ENCODE results near the gene NCAM2. TPM values are rescaled to one million over a fixed set of nuclear protein-coding genes. Genes with fewer than 3 reads are reported as not detected.

The NCAM2 gene
- total RNA-seq, 4 donors from 2014 or later: 1.1 to 3.9 (median 2.7) TPM

DNA sequence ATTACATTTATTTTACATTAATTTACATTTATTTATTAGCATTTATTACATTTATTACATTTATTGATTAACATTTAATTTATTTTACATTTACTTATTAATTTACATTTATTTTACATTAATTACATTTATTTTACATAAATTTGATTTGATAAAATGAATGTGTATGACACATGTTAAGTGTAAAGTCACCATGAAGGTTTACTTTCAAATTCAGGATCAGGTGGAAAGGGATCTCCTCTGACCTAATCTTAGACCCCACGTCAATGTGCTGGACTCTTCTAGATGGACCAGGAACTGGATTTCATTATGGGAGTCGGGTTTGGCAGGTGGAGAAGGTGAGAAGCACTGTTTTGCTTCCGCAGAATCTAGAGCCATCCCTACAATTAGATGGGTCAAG is 76.1 kb downstream of the NCAM2 start:
- TF ChIP-seq, protein P1, sequence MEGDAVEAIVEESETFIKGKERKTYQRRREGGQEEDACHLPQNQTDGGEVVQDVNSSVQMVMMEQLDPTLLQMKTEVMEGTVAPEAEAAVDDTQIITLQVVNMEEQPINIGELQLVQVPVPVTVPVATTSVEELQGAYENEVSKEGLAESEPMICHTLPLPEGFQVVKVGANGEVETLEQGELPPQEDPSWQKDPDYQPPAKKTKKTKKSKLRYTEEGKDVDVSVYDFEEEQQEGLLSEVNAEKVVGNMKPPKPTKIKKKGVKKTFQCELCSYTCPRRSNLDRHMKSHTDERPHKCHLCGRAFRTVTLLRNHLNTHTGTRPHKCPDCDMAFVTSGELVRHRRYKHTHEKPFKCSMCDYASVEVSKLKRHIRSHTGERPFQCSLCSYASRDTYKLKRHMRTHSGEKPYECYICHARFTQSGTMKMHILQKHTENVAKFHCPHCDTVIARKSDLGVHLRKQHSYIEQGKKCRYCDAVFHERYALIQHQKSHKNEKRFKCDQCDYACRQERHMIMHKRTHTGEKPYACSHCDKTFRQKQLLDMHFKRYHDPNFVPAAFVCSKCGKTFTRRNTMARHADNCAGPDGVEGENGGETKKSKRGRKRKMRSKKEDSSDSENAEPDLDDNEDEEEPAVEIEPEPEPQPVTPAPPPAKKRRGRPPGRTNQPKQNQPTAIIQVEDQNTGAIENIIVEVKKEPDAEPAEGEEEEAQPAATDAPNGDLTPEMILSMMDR (IDR thresholded peaks at IDR 0.05; ENCODE audit: low read depth): no peak

- TF ChIP-seq, protein P1 (IDR thresholded peaks at IDR 0.05; ENCODE audit: low read depth): no peak
Measured at GRCh38 chr21:21076051-21076450, 77.8 kb downstream of the NCAM2 start.

DNA sequence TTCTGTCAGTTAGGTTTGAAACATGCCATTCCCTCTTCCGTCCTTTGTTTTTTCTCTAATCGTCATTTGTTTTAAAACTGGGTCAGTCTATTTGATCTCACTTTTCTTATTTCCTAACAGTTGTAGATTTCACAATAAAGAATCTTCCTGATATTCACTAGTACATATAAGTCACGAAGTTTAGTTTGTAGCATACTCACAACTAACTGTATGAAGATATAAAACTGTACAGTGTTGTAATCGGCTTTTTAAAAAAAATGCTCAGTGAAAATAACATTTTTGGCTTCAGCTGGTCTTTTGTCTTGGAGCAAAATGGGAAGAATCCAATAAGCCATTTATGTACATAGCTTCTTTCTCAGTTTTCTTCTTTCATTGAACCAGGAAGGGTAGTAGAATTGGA is 78.3 kb downstream of the NCAM2 start:
- TF ChIP-seq, protein P1 (IDR thresholded peaks at IDR 0.05; ENCODE audit: low read depth): no peak

- TF ChIP-seq, protein P1 (IDR thresholded peaks at IDR 0.05; ENCODE audit: low read depth): no peak
Measured at GRCh38 chr21:21079646-21080045, 81.4 kb downstream of the NCAM2 start.

DNA sequence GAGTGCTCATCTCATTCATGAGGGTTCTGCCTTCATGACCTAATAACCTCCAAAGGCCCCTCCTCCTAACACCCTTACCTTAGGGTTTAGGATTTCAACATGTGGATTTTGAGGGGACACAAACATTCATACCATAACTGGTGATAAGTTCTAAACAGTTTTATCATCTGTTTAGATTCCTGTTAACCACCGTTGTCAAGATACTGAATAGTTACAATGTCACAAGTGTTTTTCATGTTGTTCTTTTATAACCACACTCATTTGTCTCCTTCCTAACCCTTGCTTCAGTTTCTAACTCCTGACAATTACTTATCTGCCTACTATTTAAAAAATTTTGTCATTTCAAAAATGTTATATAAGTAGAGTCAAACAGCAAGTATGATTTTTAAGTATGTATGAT is 86.0 kb downstream of the NCAM2 start:
- TF ChIP-seq, protein P1 (IDR thresholded peaks at IDR 0.05; ENCODE audit: low read depth): no peak

GRCh38 chr21:21085206-21085605 is 87.0 kb downstream of the NCAM2 start:
- TF ChIP-seq, protein P1 (IDR thresholded peaks at IDR 0.05; ENCODE audit: low read depth): no peak

- TF ChIP-seq, protein P1 (IDR thresholded peaks at IDR 0.05; ENCODE audit: low read depth): no peak
Measured at GRCh38 chr21:21096956-21097355, 98.7 kb downstream of the NCAM2 start.

Measured in subcutaneous adipose tissue (tissue), 4 donors.